GM21619 (cell line): ENCODE measurements around the gene HBQ1.
"Not testable (repeated sequence)": the region's sequence is repeated elsewhere in the genome, so short reads cannot be mapped to it uniquely, and the experiment has no call there.

ENCODE experiments used
- ATAC-seq: cut with Tn5 transposase; IDR thresholded peaks from one replicate; pipeline ENCODE4 v1.9.1; 2021; ENCODE audit not compliant: unreplicated experiment

HBQ1 gene

GRCh38 chr16:200388-200787, 20.1 kb downstream of the HBQ1 start:
- ATAC-seq: no peak

GRCh38 chr16:203246-203645, 23.0 kb downstream of the HBQ1 start:
- ATAC-seq: no peak

- ATAC-seq: not testable (repeated sequence)
Observed at GRCh38 chr16:204046-204445, 23.8 kb downstream of the HBQ1 start.

GRCh38 chr16:209359-209758, 29.1 kb downstream of the HBQ1 start:
- ATAC-seq: not testable (repeated sequence)

- not testable (repeated sequence) for ATAC-seq
Observed at GRCh38 chr16:211631-212180, 31.4 kb downstream of the HBQ1 start.

- no peak for ATAC-seq
Observed at GRCh38 chr16:212999-213398, 32.7 kb downstream of the HBQ1 start.

GRCh38 chr16:220021-220420, 39.8 kb downstream of the HBQ1 start:
- no peak for ATAC-seq

- no peak for ATAC-seq
Observed at GRCh38 chr16:228151-228851, 48.0 kb downstream of the HBQ1 start.

- peak; percentile 75 for ATAC-seq
Observed at GRCh38 chr16:228852-229730, 48.8 kb downstream of the HBQ1 start, which contains the start of gene LUC7L. TSS of gene LUC7L (minus strand) at chr16:229449. CDS start at chr16:229339, 110 bp downstream.

GRCh38 chr16:229731-230281, 49.5 kb downstream of the HBQ1 start:
- ATAC-seq: no peak

- not testable (repeated sequence) for ATAC-seq
Observed at GRCh38 chr16:230351-230750, 50.1 kb downstream of the HBQ1 start.
